GM12875 (cell line): Measurements from ENCODE around the gene LCE6A.

ENCODE experiments used
- H3K4me3 ChIP-seq: one replicate; pipeline ENCODE4 v1.5.1; 2011; ENCODE audit warnings: low read depth, low read length, control low read depth
- CTCF ChIP-seq: IDR thresholded peaks from 2 replicates; pipeline ENCODE4 v1.5.1; 2011; ENCODE audit warnings: low read depth, mild to moderate bottlenecking, control low read depth, inconsistent platforms, low read length, moderate library complexity, borderline replicate concordance; ENCODE audit not compliant: insufficient read depth

LCE6A gene

GRCh38 chr1:152880316-152880715 is 37.7 kb downstream of the LCE6A start:
- no peak for TF ChIP-seq CTCF
- H3K4me3 ChIP-seq = no peak overlapping the region

GRCh38 chr1:152880907-152881306 is 38.3 kb downstream of the LCE6A start:
- peak; percentile 25; the same call in 1 of the 2 replicates for TF ChIP-seq CTCF

GRCh38 chr1:152884085-152884484 is 41.4 kb downstream of the LCE6A start:
- no peak for TF ChIP-seq CTCF
- H3K4me3 ChIP-seq = no peak overlapping the region

More at GRCh38 chr1:152880907-152881306, 38.3 kb downstream of the LCE6A start:
- no peak overlapping the region for H3K4me3 ChIP-seq

- no peak overlapping the region for H3K4me3 ChIP-seq
- TF ChIP-seq CTCF = no peak
Measured at GRCh38 chr1:152884506-152884905, 41.9 kb downstream of the LCE6A start.

- no peak for TF ChIP-seq CTCF
- H3K4me3 ChIP-seq = no peak overlapping the region
Measured at GRCh38 chr1:152884966-152885624, 42.4 kb downstream of the LCE6A start.

- H3K4me3 ChIP-seq = no peak overlapping the region
- no peak for TF ChIP-seq CTCF
Measured at GRCh38 chr1:152886085-152886484, 43.4 kb downstream of the LCE6A start.

DNA sequence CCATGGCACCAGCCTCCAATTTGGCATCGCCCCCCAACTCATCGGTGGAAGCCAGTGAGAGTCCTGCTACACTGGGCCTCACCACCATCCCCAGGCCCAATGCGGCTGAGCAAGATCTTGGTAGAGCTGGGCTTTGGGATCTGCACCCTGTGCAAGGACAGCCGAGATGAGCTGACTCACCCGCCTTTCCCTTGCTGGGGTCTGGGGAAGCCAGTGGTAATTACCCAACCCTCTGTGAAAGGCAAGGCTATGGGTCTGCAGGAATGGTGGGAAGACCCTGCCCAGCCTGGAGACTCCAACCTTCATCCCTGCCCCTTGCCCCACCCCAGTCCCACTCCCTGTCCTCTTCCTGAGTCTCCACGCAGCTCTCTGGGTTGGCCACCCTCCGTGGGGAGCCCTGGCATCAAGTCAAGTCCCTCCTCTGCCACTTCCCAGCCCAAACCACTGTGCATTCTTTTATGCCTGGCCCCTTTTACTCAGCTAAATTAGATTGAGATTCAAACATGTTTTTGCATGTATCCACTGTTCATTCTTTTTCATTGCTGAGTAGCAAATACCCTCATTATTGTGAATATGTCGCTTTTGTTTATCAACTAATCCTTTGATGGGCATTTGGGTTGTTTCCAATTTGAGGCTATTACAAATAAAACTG is 44.2 kb downstream of the LCE6A start:
- TF ChIP-seq CTCF = no peak
- no peak overlapping the region for H3K4me3 ChIP-seq
